IMR-90 (cell line): Measurements from ENCODE around the gene CA9. TPM values are rescaled to one million over a fixed set of nuclear protein-coding genes. Genes with fewer than 3 reads are reported as not detected.

Experiments
- ATAC-seq: fragments of 200-7000 bp; cut with Tn5 transposase; 2 replicates; pipeline ENCODE4 v1.9.1; 2020; ENCODE audit warnings: low read depth, mild to moderate bottlenecking, moderate library complexity
- BruUV-seq: library from RNA; stranded (reverse); fragments of 400-500 nt; replicated peaks from 2 replicates; lab custom pipeline; 2021; lab: Mats Ljungman, UMichigan
- CTCF ChIA-PET: fragments of 300-600 bp; formaldehyde crosslinking; extraction: SDS; loops from one replicate; lab custom pipeline; 2021; ENCODE audit warnings: antibody characterized with exemption; lab: Yijun Ruan, JAX
- POLR2A ChIA-PET: fragments of 300-600 bp; sonication (Branson Sonifier 250); formaldehyde crosslinking; loops from one replicate; lab custom pipeline; 2022; ENCODE audit warnings: antibody characterized with exemption; ENCODE audit not compliant: unreplicated experiment; lab: Charles Lee
- DNase-seq: peaks from one replicate; pipeline ENCODE4 v3.0.0; 2013
- H2AFZ ChIP-seq: replicated peaks from 2 replicates; pipeline ENCODE3; 2013; ENCODE audit warnings: low read length, mild to moderate bottlenecking; ENCODE audit not compliant: poor library complexity
- H2AK5ac ChIP-seq: 2 replicates; pipeline ENCODE4 v1.6.1; 2013; ENCODE audit warnings: low read depth, low read length, inconsistent platforms
- H2AK9ac ChIP-seq: replicated peaks from 2 replicates; pipeline ENCODE3; 2013; ENCODE audit warnings: mild to moderate bottlenecking, low read depth, low read length, moderate library complexity; ENCODE audit not compliant: poor library complexity
- H2BK120ac ChIP-seq: 2 replicates; pipeline ENCODE4 v1.6.1; 2013; ENCODE audit warnings: low read depth, low read length, inconsistent platforms
- H2BK15ac ChIP-seq: 3 replicates; pipeline ENCODE4 v1.6.1; 2013; ENCODE audit warnings: low read depth, low read length, inconsistent platforms
- H2BK20ac ChIP-seq: 2 replicates; pipeline ENCODE4 v1.6.1; 2013; ENCODE audit warnings: low read depth, mild to moderate bottlenecking, inconsistent platforms, low read length, moderate library complexity
- H2BK5ac ChIP-seq: 2 replicates; pipeline ENCODE4 v1.6.1; 2013; ENCODE audit warnings: mild to moderate bottlenecking, low read depth, low read length, inconsistent platforms; ENCODE audit not compliant: poor library complexity, severe bottlenecking
- H3K14ac ChIP-seq: replicated peaks from 2 replicates; pipeline ENCODE4 v1.6.1; 2013; ENCODE audit warnings: low read depth, low read length, inconsistent platforms
- H3K18ac ChIP-seq: 2 replicates; pipeline ENCODE4 v1.6.1; 2013; ENCODE audit warnings: low read depth, low read length, control low read depth
- H3K23ac ChIP-seq: 2 replicates; pipeline ENCODE4 v1.6.1; 2013; ENCODE audit warnings: low read depth, low read length, inconsistent platforms
- H3K27ac ChIP-seq: 2 replicates; pipeline ENCODE4 v1.5.1; 2013; ENCODE audit warnings: mild to moderate bottlenecking, control low read depth, low read length; ENCODE audit not compliant: insufficient read depth
- H3K27me3 ChIP-seq: 2 replicates; pipeline ENCODE4 v1.6.1; 2013; ENCODE audit warnings: low read length; ENCODE audit not compliant: control insufficient read depth, insufficient read depth
- H3K36me3 ChIP-seq: 2 replicates; pipeline ENCODE4 v1.6.1; 2013; ENCODE audit warnings: low read length, mixed read lengths; ENCODE audit not compliant: control insufficient read depth, insufficient read depth
- H3K4ac ChIP-seq: 2 replicates; pipeline ENCODE4 v1.6.1; 2013; ENCODE audit warnings: low read depth, low read length, inconsistent platforms
- H3K4me1 ChIP-seq: 2 replicates; pipeline ENCODE4 v1.6.1; 2013; ENCODE audit warnings: low read length, mixed read lengths; ENCODE audit not compliant: control insufficient read depth, insufficient read depth
- H3K4me2 ChIP-seq: 2 replicates; pipeline ENCODE4 v1.6.1; 2013; ENCODE audit warnings: low read depth, mild to moderate bottlenecking, control low read depth, low read length, moderate library complexity
- H3K4me3 ChIP-seq: 2 replicates; pipeline ENCODE4 v1.5.1; 2013; ENCODE audit warnings: low read depth, mild to moderate bottlenecking, control low read depth, low read length, moderate library complexity; ENCODE audit not compliant: insufficient read depth
- H3K56ac ChIP-seq: 2 replicates; pipeline ENCODE4 v1.6.1; 2013; ENCODE audit warnings: low read length, inconsistent platforms; ENCODE audit not compliant: insufficient read depth; ENCODE audit errors: extremely low read depth
- H3K79me1 ChIP-seq, 2 experiments: 2 replicates each; pipeline ENCODE4 v1.6.1; 2013; ENCODE audit warnings: low read length in 2 of 2, inconsistent platforms in 1 of 2, low read depth in 1 of 2
- H3K9ac ChIP-seq: 2 replicates; pipeline ENCODE4 v1.6.1; 2013; ENCODE audit warnings: low read depth, low read length, control low read depth
- H3K9me1 ChIP-seq: 2 replicates; pipeline ENCODE4 v1.6.1; 2013; ENCODE audit warnings: low read length, inconsistent platforms; ENCODE audit not compliant: insufficient read depth
- H3K9me3 ChIP-seq: 2 replicates; pipeline ENCODE4 v1.6.1; 2013; ENCODE audit warnings: low read length; ENCODE audit not compliant: control insufficient read depth, insufficient read depth
- H4K20me1 ChIP-seq: 2 replicates; pipeline ENCODE4 v1.6.1; 2013; ENCODE audit warnings: low read length, inconsistent platforms; ENCODE audit not compliant: insufficient read depth
- H4K5ac ChIP-seq: 2 replicates; pipeline ENCODE4 v1.6.1; 2013; ENCODE audit warnings: mild to moderate bottlenecking, low read depth, low read length, control low read depth
- H4K8ac ChIP-seq, 2 experiments: 2 replicates each; pipeline ENCODE4 v1.6.1; 2013; ENCODE audit warnings: low read depth in 2 of 2, low read length in 2 of 2, control low read depth in 1 of 2, inconsistent platforms in 1 of 2
- H4K91ac ChIP-seq: 2 replicates; pipeline ENCODE4 v1.6.1; 2013; ENCODE audit warnings: low read depth, low read length, inconsistent platforms; ENCODE audit not compliant: insufficient read depth
- CEBPB ChIP-seq: IDR thresholded peaks from 2 replicates; pipeline ENCODE4 v1.6.1; 2012; ENCODE audit warnings: low read depth, low read length, improper control_type of control experiment
- CHD1 ChIP-seq: IDR thresholded peaks from 2 replicates; pipeline ENCODE4 v1.6.1; 2012; ENCODE audit warnings: low read depth, low read length, improper control_type of control experiment
- CTCF ChIP-seq: conservative IDR thresholded peaks from 2 replicates; pipeline ENCODE4 v1.5.1; 2012; ENCODE audit warnings: mild to moderate bottlenecking, low read depth, low read length, improper control_type of control experiment
- FOS ChIP-seq: fragments of 150-350 bp; IDR thresholded peaks from 2 replicates; pipeline ENCODE4 v1.6.1; 2016; ENCODE audit warnings: low read depth, low read length
- MAFK ChIP-seq: IDR thresholded peaks from 2 replicates; pipeline ENCODE4 v1.6.1; 2012; ENCODE audit warnings: low read depth, low read length, improper control_type of control experiment
- POLR2A ChIP-seq: IDR thresholded peaks from 2 replicates; pipeline ENCODE4 v1.6.1; 2012; ENCODE audit warnings: mild to moderate bottlenecking, low read depth, low read length
- RCOR1 ChIP-seq: IDR thresholded peaks from 2 replicates; pipeline ENCODE4 v1.6.1; 2012; ENCODE audit warnings: mild to moderate bottlenecking, low read length, improper control_type of control experiment; ENCODE audit not compliant: insufficient replicate concordance
- USF2 ChIP-seq: fragments of 150-350 bp; IDR thresholded peaks from 2 replicates; pipeline ENCODE4 v1.6.1; 2017; ENCODE audit warnings: mild to moderate bottlenecking, antibody characterized with exemption, low read length, low read depth
- dilution Hi-C: fragments of 300-500 bp; cut with HindIII; formaldehyde crosslinking; loops from one replicate; pipeline ENCODE4 v1.14.3; 2018; ENCODE audit warnings: low sequenced_read_pairs; ENCODE audit not compliant: unreplicated experiment
- in situ Hi-C: fragments of 300-500 bp; cut with MboI; formaldehyde crosslinking; loops from 3 replicates; pipeline ENCODE4 v1.14.3; 2019; ENCODE audit warnings: low sequenced_read_pairs, inconsistent platforms, mixed read lengths
- intact Hi-C: fragments of 100-400 bp; cut with micrococcal nuclease; formaldehyde crosslinking; loops from 2 replicates; pipeline ENCODE4 v1.10.0; 2022
- polyA plus RNA-seq, 3 experiments: library from polyadenylated mRNA; depleted of rRNA; stranded (reverse); fragments of >200 nt; gene quantifications; 2 replicates each; pipeline ENCODE4 v1.2.3, GENCODE V29; 2012; ENCODE audit warnings: low replicate concordance in 1 of 3
- total RNA-seq: library from RNA; depleted of rRNA; stranded (reverse); fragments of >200 nt; gene quantifications from 2 replicates; pipeline ENCODE4 v1.2.3, GENCODE V29; 2012

CA9 gene
- total and polyA plus RNA-seq, 2 of the 4 experiments (the other 2 are of a cell fraction), result 0.54 to 3.9 TPM

- POLR2A ChIA-PET, result no interaction called here
These were observed 27.2 kb downstream of the CA9 start for GRCh38 chr9:35700942-35701341.

More at GRCh38 chr9:35700942-35701341, 27.2 kb downstream of the CA9 start:
- no peaks in the 10 kb centered on the region for H3K27me3 ChIP-seq
- H3K4me2 ChIP-seq, result no peak overlapping the region
- H4K8ac ChIP-seq, result no peak overlapping the region
- BruUV-seq, result no TSS peak
- H3K79me1 ChIP-seq, result peaks cover 40 to 73% of the 10 kb centered on the region in 2 experiments
- no peak overlapping the region for H2AK9ac ChIP-seq
- DNase-seq, result no peak
- no peak overlapping the region for H2BK120ac ChIP-seq
- no peak overlapping the region for H2AK5ac ChIP-seq
- H3K9ac ChIP-seq, result no peak overlapping the region
- no peak overlapping the region for H3K4me3 ChIP-seq
- ATAC-seq, result no peak
- in situ Hi-C loops (no loop called here), intact Hi-C loops (no loop called here), dilution Hi-C loops (no loop called here)
- H3K18ac ChIP-seq, result no peak overlapping the region
- no peak for TF ChIP-seq CHD1
- TF ChIP-seq MAFK, result no peak
- no peak for TF ChIP-seq POLR2A
- no peak for TF ChIP-seq FOS
- no peak for TF ChIP-seq CTCF
- TF ChIP-seq CEBPB, result no peak
- TF ChIP-seq RCOR1, result no peak
- no peak for TF ChIP-seq USF2
- peaks cover 13% of the 10 kb centered on the region for H3K9me1 ChIP-seq
- CTCF ChIA-PET, result interaction anchor here (1.1 kb wide), 1 partner anchor 10 kb away, joined by 4 read pairs; no protein-coding TSS in a partner anchor
- no peak overlapping the region for H2BK15ac ChIP-seq
- H3K14ac ChIP-seq, result no peak overlapping the region
- H3K23ac ChIP-seq, result no peak overlapping the region
- H3K9me3 ChIP-seq, result no peaks in the 10 kb centered on the region
- peaks cover 32% of the 10 kb centered on the region for H4K20me1 ChIP-seq
- H3K27ac ChIP-seq, result no peak overlapping the region
- no peak overlapping the region for H4K91ac ChIP-seq
- H3K36me3 ChIP-seq, result peaks cover 92% of the 10 kb centered on the region
- H2BK5ac ChIP-seq, result no peak overlapping the region
- no peak overlapping the region for H4K5ac ChIP-seq
- no peak overlapping the region for H3K4ac ChIP-seq
- no peak overlapping the region for H2BK20ac ChIP-seq
- H3K4me1 ChIP-seq, result no peaks in the 10 kb centered on the region; the same call in 1 of the 2 replicates
- no peak overlapping the region for H2AFZ ChIP-seq
- H3K56ac ChIP-seq, result no peak overlapping the region
